ENCODE data around the gene FTCDNL1. TPM values are rescaled to one million over a fixed set of nuclear protein-coding genes. Genes with fewer than 3 reads are reported as not detected.

Gene FTCDNL1
- total RNA-seq, 3 donors from 2014 or later: 2.2 to 2.6 (median 2.3) TPM

- Mint-ChIP-seq H3K4me3 (no peak overlapping the region), H3K4me1 (ENCODE audit: low read depth) (no peaks in the 10 kb centered on the region), H3K36me3 (ENCODE audit: insufficient read depth) (peaks cover 6% of the 10 kb centered on the region), H3K27me3 (ENCODE audit: low read depth) (no peaks in the 10 kb centered on the region), H3K9me3 (no peaks in the 10 kb centered on the region)
- DNase-seq: no peak
- no peak for ATAC-seq
Observed at GRCh38 chr2:199818754-199819153, 32.2 kb downstream of the FTCDNL1 start.

DNA sequence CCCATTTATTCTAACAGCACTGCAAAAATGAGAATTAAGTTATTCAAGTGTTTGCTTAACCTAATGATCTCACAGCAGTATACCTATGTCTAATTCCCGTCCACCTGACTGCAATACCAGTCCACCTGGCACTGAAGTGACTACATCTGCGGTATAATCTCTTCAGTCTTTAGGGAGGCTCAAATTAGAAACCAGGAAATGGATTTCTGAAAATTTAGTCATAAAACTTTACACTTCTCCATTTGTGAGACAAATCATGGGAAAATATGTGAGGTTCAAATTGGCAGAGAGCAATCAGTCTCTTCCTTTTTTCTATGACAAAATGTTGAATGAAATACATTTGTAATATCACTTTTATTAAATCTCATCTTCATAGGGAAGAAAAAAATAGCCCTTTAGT is 33.0 kb downstream of the FTCDNL1 start:
- Mint-ChIP-seq H3K4me1 (ENCODE audit: low read depth) (no peaks in the 10 kb centered on the region), H3K27me3 (ENCODE audit: low read depth) (no peaks in the 10 kb centered on the region), H3K9me3 (no peaks in the 10 kb centered on the region), H3K36me3 (ENCODE audit: insufficient read depth) (peaks cover 4% of the 10 kb centered on the region), H3K4me3 (no peak overlapping the region)
- ATAC-seq (no peak), DNase-seq (no peak)

DNA sequence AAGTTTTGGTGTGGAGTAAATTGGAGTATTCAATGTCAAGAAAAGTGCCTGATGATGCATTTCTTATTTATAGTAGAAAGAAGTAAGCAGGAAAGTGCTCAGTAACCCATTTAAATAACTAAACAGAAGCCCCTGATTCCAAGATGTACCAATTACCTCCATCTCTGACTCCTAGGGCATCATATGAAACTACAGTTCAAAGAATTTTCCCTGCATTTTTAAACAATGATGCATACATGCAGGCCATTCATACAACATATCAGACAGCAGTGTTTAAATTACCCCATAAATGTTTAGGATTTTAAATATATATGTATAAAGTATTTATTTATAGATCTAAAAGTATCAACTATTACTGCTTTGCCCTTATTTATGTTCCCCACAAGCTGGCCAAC is 36.2 kb downstream of the FTCDNL1 start:
- Mint-ChIP-seq H3K36me3 (ENCODE audit: insufficient read depth) (peaks cover 4% of the 10 kb centered on the region), H3K9me3 (no peaks in the 10 kb centered on the region), H3K4me3 (no peak overlapping the region), H3K27me3 (ENCODE audit: low read depth) (no peaks in the 10 kb centered on the region), H3K4me1 (ENCODE audit: low read depth) (no peaks in the 10 kb centered on the region)
- ATAC-seq (no peak), DNase-seq (no peak)

DNA sequence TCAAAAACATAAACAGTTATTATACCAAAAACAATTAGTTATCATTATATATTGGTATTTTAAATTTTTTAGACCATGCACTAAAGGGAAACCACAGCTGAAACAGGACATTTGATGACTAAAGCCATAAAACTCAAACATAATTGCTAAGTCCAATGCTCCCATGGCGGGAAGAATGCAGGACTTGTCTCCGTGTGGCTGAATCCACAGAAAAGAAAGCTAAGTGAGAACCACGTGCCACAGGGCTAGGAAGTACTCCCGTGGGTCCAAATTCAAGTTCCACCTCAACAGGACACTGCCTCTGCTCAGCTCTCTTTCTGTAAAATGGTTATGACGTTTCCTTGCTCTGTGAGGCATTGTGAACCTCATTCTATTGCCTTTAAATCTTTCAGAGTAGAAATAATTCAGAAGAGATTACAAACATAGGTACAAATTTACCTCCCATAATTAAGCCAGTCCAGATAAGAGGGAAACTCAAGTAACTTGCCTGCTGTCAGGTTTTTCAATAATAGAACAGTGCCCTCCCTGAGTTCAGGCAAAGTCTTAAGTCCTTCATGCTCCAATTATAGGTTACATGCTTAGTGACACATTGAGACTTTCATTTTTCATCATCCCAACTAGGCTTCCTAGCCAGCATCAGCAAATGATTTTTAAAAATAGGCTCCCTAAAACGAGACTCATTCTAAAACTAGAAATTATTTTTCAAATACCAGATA is 36.7 kb downstream of the FTCDNL1 start:
- Mint-ChIP-seq H3K4me3 (no peak overlapping the region), H3K4me1 (ENCODE audit: low read depth) (no peaks in the 10 kb centered on the region), H3K9me3 (no peaks in the 10 kb centered on the region), H3K27me3 (ENCODE audit: low read depth) (no peaks in the 10 kb centered on the region), H3K36me3 (ENCODE audit: insufficient read depth) (peaks cover 4% of the 10 kb centered on the region)
- DNase-seq (no peak), ATAC-seq (no peak)

DNA sequence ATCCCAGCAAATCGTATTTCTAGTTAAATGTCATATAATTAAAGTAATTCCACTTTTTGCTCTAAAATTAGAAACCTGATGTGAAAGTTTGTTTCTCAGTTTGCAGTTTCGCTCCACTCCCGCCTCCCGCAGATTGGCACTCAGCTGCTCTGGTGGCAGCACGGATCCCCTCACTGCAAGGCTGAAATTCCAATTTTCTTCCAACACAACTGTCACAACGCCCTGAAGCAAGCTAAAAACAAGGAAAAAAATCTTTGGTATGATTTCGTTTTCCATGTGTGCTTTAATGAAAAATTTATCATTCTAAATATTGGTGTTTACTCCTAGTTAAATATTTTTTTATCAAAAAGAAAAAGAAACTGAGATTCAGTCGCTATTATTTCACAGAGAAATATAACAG is 38.5 kb downstream of the FTCDNL1 start:
- Mint-ChIP-seq H3K4me3 (no peak overlapping the region), H3K27me3 (ENCODE audit: low read depth) (no peaks in the 10 kb centered on the region), H3K9me3 (no peaks in the 10 kb centered on the region), H3K36me3 (ENCODE audit: insufficient read depth) (no peaks in the 10 kb centered on the region), H3K4me1 (ENCODE audit: low read depth) (no peaks in the 10 kb centered on the region)
- ATAC-seq (no peak), DNase-seq (no peak)

GRCh38 chr2:199811346-199811745 is 39.6 kb downstream of the FTCDNL1 start:
- ATAC-seq: no peak
- no peak for DNase-seq
- no peak overlapping the region for H3K4me3 Mint-ChIP-seq
- no peaks in the 10 kb centered on the region for H3K27me3 Mint-ChIP-seq (ENCODE audit: low read depth)
- H3K9me3 Mint-ChIP-seq: no peaks in the 10 kb centered on the region
- H3K4me1 Mint-ChIP-seq (ENCODE audit: low read depth): no peaks in the 10 kb centered on the region
- no peaks in the 10 kb centered on the region for H3K36me3 Mint-ChIP-seq (ENCODE audit: insufficient read depth)

- DNase-seq (no peak), ATAC-seq (no peak)
- H3K4me3 Mint-ChIP-seq: no peak overlapping the region
- no peaks in the 10 kb centered on the region for H3K36me3 Mint-ChIP-seq (ENCODE audit: insufficient read depth)
- H3K4me1 Mint-ChIP-seq (ENCODE audit: low read depth): no peaks in the 10 kb centered on the region
- H3K9me3 Mint-ChIP-seq: no peaks in the 10 kb centered on the region
- H3K27me3 Mint-ChIP-seq (ENCODE audit: low read depth): no peaks in the 10 kb centered on the region
Observed at GRCh38 chr2:199810422-199811171, 40.4 kb downstream of the FTCDNL1 start.

- Mint-ChIP-seq H3K9me3 (no peaks in the 10 kb centered on the region), H3K4me3 (no peak overlapping the region), H3K27me3 (ENCODE audit: low read depth) (no peaks in the 10 kb centered on the region), H3K4me1 (ENCODE audit: low read depth) (no peaks in the 10 kb centered on the region), H3K36me3 (ENCODE audit: insufficient read depth) (no peaks in the 10 kb centered on the region)
- ATAC-seq: no peak
- DNase-seq: no peak
Observed at GRCh38 chr2:199807966-199808365, 43.0 kb downstream of the FTCDNL1 start.

DNA sequence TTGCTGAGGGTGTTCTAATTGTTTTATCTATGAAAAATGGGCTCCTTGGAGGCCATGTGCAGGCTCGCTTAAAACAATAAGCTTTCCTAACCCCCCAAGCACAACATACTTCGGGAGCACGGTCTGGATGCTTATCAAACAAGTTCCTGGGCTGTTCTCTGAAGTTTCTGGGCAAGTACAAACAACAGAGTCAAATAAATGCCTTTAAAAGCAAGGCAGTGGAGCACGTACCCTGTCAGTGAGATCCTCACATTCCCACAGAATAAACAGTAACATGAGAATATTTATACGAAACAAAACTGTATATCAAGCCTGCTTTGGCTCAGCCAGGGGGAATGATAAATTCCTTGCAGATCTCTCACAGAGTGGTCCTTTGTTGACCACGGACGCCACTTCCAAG is 44.8 kb downstream of the FTCDNL1 start:
- Mint-ChIP-seq H3K4me3 (no peak overlapping the region), H3K36me3 (ENCODE audit: insufficient read depth) (no peaks in the 10 kb centered on the region), H3K9me3 (no peaks in the 10 kb centered on the region), H3K4me1 (ENCODE audit: low read depth) (no peaks in the 10 kb centered on the region), H3K27me3 (ENCODE audit: low read depth) (no peaks in the 10 kb centered on the region)
- ATAC-seq: no peak
- DNase-seq: no peak

GRCh38 chr2:199804831-199805230 is 46.2 kb downstream of the FTCDNL1 start:
- Mint-ChIP-seq H3K9me3 (no peaks in the 10 kb centered on the region), H3K4me3 (no peak overlapping the region), H3K4me1 (ENCODE audit: low read depth) (no peaks in the 10 kb centered on the region), H3K36me3 (ENCODE audit: insufficient read depth) (no peaks in the 10 kb centered on the region), H3K27me3 (ENCODE audit: low read depth) (no peaks in the 10 kb centered on the region)
- ATAC-seq: no peak
- DNase-seq: no peak

DNA sequence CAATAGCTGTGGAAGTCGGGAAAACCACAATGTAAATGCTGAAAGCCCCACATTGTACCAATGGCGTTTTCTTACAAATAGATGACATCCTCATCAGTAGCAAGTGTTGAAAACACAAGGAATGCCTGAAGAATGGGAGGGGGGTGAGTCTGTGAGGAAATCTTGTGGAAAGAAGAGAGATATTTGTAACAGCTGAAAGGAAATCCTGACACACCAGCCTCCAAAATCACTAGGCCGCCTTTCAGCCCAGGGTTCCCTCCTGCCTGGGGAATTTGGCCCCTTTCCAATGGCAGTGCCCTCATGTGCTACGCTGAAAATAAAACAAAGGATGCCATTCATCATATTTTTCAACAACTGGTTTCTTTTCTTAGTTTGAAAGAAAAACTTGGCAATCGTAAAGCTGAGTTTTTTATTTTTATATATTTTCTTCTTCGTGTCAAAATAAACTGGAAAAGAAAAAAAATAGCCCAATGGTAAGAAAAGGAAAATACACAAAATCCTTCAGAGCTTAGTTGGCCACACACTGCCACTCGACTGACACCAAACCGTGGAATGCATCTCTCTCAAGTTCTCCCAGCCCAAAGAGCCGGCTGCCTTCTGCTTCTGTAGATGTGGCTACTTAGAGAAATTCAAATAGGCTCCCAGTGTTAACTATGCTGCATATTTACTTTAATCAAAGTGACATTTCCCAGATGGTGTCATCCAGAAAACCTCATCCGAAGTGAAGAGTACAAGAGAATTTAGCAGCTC is 52.0 kb downstream of the FTCDNL1 start:
- DNase-seq: no peak
- no peak for ATAC-seq
- Mint-ChIP-seq H3K4me3 (no peak overlapping the region), H3K4me1 (ENCODE audit: low read depth) (no peaks in the 10 kb centered on the region), H3K27me3 (ENCODE audit: low read depth) (no peaks in the 10 kb centered on the region), H3K9me3 (no peaks in the 10 kb centered on the region), H3K36me3 (ENCODE audit: insufficient read depth) (no peaks in the 10 kb centered on the region)

DNA sequence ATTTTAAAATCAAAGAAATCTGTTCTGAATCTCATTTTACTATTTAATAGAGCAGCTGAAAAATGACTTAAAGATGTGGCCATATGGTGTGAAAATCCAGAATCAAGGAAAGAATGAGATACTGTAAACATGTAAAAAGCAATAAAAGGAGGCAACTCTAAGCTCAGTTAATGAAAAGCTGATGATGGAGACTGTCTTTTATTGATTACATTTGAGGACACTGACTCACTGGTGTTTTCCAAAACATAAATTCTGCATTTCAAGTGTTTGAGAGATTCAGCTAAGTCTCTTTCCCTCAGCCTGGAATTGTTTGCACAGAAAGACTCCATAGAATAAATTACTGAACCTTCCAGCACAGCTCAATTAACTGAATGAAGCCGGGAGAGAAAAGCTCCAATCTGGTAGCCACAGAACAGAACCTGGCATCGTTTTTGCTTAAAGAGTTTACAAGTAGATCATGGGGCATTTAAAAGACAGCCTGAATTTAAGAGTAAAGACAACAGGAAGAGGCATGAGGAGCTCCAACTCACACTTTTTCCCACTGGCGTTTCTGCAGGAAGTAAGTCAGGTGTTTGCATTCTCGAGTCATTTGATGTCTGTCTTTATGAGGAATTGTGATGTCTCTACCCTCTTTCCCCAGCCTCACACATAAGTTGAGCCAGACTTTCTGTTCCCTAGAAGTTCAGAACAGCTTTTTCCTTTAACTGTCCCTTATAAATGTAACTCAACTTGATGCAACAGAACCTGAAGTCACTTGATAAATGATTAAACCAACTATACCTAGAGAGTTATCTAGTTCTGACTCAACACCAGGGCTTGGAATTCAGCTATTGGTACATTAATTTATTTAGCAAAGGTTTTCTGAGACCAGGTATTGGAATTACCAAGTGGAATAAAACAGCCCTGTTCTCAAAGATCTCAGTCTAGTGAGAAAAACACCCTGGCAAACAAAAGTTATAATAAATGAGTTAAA is 53.3 kb downstream of the FTCDNL1 start:
- no peaks in the 10 kb centered on the region for H3K27me3 Mint-ChIP-seq (ENCODE audit: low read depth)
- no peaks in the 10 kb centered on the region for H3K4me1 Mint-ChIP-seq (ENCODE audit: low read depth)
- no peaks in the 10 kb centered on the region for H3K36me3 Mint-ChIP-seq (ENCODE audit: insufficient read depth)
- no peaks in the 10 kb centered on the region for H3K9me3 Mint-ChIP-seq
- no peak overlapping the region for H3K4me3 Mint-ChIP-seq
- ATAC-seq: no peak
- DNase-seq: no peak

GRCh38 chr2:199792381-199792780 is 58.6 kb downstream of the FTCDNL1 start:
- Mint-ChIP-seq H3K4me1 (ENCODE audit: low read depth) (no peaks in the 10 kb centered on the region), H3K27me3 (ENCODE audit: low read depth) (no peaks in the 10 kb centered on the region), H3K36me3 (ENCODE audit: insufficient read depth) (no peaks in the 10 kb centered on the region), H3K9me3 (no peaks in the 10 kb centered on the region), H3K4me3 (no peak overlapping the region)
- no peak for DNase-seq
- no peak for ATAC-seq

DNA sequence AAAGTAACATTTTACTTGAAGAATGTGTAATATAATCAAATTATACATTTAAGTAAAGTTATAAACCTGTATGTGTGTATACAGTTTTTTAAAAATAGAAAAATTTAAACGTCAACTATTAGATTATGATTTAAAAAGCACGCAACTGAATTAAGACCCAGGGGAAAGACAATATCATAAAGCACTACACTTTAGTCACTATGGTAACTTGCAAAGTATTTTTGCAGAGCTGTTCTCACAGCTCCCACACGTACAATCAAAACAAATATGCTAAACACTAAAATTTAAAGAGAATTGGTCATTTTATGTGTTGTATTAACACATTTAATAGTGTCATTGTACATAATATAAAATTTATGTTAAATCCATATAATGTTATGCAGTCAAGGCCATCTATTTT is 59.7 kb downstream of the FTCDNL1 start:
- H3K4me3 Mint-ChIP-seq: no peak overlapping the region
- DNase-seq: no peak

More for the DNA sequence above, 59.7 kb downstream of the FTCDNL1 start:
- no peak for ATAC-seq
- Mint-ChIP-seq H3K27me3 (ENCODE audit: low read depth) (no peaks in the 10 kb centered on the region), H3K36me3 (ENCODE audit: insufficient read depth) (no peaks in the 10 kb centered on the region), H3K9me3 (no peaks in the 10 kb centered on the region), H3K4me1 (ENCODE audit: low read depth) (no peaks in the 10 kb centered on the region)
